Measurements from ENCODE around the gene EPG5.
"Not testable (repeated sequence)": the region's sequence is repeated elsewhere in the genome, so short reads cannot be mapped to it uniquely, and the experiment has no call there.

EPG5 gene

GRCh38 chr18:45836242-45837205, 130.6 kb downstream of the EPG5 start:
- DNase-seq = no peak

DNA sequence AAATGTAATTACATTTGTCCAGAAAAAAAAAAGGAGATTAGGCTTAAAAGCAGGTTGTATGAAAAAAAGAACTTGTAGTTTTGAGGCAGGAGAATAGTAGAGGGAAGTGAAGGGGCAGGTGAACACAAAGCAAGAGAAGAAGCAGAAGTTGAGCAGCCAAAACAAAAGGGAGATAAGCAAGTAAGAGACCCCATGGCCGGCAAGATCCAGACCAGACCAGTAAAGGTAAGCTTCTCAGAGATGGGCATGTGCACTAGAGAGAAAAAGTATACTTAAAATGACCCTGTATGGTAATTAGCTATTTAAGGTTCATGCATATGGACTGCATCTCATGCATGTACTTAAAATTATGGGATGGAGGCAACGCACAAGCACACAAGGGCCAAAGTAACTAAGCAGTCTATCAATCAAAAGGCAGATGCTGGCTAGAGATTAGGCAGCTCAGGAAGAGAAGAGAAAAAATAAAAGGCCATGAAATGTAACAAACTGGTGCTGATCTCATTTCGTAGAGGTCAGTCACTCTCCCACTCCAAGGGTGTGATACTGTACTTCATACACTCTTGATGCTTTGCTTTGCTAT, 132.0 kb downstream of the EPG5 start:
- DNase-seq = no peak

GRCh38 chr18:45834306-45834705, 132.8 kb downstream of the EPG5 start:
- DNase-seq = no peak

DNA sequence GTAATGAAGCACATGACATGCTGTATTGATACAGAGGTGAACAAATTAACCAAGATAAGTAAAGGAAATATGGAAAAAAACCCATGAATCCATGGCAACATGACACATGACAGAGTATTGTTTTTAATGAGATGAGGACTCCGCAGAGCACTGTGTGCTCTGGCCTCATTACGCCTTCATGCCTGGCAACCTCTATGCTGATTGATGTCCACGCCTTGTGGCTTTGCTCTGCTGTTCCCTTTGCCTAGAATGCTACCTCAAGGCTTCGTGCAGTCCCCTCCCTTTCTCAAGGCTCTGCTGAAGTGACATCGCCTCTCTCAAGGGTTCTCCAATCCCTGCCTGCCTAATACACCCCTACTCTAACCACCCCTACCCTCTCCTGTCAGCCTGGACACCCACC, 133.3 kb downstream of the EPG5 start:
- DNase-seq = no peak

- no peak for DNase-seq
Measured at GRCh38 chr18:45830917-45831316, 136.2 kb downstream of the EPG5 start.

- DNase-seq = no peak
Measured at GRCh38 chr18:45829855-45830254, 137.3 kb downstream of the EPG5 start.

GRCh38 chr18:45828917-45829811, 138.0 kb downstream of the EPG5 start:
- no peak for DNase-seq

GRCh38 chr18:45826716-45827115, 140.4 kb downstream of the EPG5 start:
- DNase-seq = not testable (repeated sequence)

DNA sequence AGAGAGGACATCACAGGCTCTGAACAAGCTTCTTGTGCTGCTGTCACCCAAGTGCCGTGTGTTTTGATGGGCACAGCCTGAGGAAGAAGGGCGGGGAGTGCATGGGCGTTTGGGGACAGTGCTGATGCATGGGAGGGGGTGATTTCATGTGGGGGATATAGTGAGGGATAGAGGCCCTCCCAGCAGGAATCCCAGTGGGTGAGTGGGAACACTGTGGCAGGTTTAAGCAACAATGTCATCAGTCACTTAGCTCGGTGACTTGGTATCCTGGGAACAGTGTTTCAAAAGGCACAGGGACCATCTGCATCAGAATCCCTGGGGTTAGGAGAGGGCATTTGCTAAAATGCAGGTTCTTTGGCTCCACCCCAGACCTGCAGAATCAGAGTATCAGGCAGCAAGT, 141.0 kb downstream of the EPG5 start:
- no peak for DNase-seq

DNA sequence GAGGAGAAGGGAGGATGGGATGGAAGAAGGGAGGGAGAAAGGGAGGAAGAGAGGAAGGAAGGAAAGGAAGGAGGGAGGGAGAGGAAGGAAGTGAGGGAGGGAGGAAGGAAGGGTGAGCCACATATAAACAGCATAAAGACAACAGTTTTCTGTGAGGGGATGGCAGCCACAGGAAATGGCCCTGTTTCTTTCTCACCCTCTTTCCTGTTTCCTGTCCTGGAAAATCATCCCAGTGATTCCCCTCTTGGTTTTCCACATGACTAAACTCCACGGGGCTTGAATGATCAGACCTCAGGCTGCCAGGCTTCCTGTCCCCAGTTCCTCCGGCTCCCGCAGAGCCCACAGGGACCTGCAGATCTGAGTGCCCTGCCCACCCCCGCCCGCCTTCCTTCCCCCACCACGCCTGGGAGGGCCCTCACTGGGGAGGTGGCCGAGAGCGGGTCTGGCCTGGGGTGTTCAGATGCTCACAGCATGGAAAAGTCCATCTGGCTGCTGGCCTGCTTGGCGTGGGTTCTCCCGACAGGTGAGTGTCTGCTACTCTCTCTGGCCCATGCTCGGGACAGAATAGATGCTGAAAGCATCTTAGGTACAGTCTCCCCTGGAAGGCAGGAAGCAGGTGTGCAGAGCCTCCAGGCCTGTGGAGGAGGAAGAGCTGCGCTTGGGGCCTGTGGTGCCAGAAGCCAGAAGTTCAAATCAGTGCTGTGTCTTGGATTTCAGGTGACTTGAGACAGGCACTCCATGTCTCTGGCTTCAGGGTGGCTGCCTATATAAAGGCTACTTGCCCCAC, 141.7 kb downstream of the EPG5 start, which contains the start of gene SIGLEC15:
Gene SIGLEC15, plus strand, starts transcription at position 418 of the 787 bp plus-strand sequence. Its CDS starts 54 bp downstream, at position 472.
- no peak for DNase-seq

DNA sequence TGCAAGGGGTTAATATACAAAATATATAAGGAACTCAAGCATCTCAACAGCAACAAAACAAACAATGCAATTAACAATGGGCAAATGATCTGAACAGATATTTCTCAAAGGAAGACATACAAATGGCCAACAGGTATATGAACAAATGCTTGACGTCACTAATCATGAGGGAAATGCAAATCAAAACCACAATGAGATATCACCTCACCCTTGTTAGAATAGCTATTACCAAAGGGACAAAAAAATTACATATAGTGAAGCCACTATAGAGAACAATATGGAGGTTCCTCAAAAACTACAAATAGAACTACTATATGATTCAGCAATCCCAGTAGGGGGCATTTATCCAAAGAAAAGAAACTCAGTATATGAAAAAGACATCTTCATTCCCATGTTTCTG, 145.4 kb downstream of the EPG5 start:
- DNase-seq = no peak

DNA sequence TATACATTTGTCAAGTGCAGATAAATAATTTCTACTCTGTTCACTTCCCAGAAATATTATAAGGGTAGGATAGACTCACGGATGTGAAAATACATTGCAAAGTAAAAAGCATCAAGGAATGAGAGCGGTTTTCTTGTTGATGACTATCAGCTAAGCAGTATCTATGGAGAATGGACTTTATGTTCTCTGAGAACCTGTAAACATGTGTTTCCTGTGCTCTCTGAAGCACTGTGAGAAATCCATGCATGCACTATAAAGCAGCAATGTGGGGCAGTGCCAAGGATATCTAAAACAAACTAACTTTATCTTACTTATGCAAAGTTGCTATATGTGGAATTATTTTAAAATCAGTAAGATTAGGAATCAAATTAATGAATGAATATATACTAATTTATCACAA, 146.1 kb downstream of the EPG5 start:
- no peak for DNase-seq

GRCh38 chr18:45820106-45820745, 146.9 kb downstream of the EPG5 start:
- DNase-seq = no peak

GRCh38 chr18:45818765-45819164, 148.4 kb downstream of the EPG5 start:
- not testable (repeated sequence) for DNase-seq

DNA sequence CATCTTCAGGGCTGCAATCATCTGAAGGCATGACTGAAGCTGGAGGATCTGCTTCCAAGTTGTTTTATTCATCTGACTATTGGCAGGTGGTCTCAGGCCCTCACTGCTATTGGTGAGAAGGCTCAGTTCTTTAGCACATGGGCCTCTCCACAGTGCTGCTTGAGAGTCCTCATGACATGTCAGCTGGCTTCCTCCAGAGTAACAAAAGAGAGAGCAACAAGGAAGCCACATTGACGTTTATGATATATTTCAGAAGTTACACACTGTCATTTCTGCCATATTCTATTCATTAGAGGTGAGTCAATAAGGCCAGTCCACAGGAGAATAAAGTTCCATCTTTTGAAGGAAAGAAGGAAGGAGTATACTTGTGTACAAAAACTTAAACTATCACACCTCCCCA, 149.6 kb downstream of the EPG5 start:
- no peak for DNase-seq

DNA sequence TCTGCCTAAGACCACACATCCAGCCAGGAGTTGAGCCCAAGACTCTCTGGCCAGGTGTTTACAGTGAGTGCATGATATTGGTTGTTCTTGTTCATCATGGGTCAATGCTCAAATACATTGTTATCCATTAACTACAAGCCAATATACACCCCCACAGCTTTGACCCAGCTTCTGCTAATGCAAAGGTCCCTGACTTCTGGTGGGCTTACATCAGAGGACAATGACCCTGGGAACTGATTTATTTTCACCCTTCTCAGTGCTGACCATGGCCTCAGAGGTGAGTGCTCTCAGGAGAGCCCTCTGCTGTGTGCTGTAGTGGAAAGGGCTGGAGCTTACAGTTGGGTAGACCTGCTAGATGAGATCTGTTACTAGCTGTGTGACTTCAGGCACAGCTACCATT, 152.4 kb downstream of the EPG5 start:
- DNase-seq = not testable (repeated sequence)

GRCh38 chr18:45807144-45807543, 160.0 kb downstream of the EPG5 start:
- DNase-seq = peak; percentile 80

GRCh38 chr18:45806226-45806625, 160.9 kb downstream of the EPG5 start:
- DNase-seq = no peak

DNA sequence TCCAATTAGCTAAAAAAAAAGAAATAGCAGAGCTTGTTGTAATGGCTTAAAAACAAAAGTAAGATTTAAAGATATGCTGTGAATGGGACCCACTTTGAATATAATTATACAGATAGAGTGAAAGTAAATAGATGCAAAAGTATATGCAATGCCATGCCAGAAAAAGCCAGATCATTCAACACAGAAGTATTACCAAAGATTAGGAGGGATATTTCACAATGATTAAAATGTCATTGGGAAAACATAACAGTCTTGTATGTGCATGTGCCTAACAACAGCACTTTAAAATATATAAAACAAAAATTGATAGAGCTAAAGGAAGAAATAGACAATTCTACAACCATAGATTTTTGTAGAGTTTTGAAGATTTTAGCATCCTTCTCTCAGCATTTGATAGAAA, 161.6 kb downstream of the EPG5 start:
- no peak for DNase-seq

GRCh38 chr18:45802814-45803492, 164.2 kb downstream of the EPG5 start:
- no peak for DNase-seq

GRCh38 chr18:45801416-45802004, 165.6 kb downstream of the EPG5 start:
- DNase-seq = no peak
